CD4-positive, alpha-beta T cell treated with Interleukin-6 for 4 hours (primary cell): ENCODE data around the gene TPPP3.
A peak's percentile ranks its signal among the peaks of the same experiment; 100 is the strongest.

Experiments used
- DNase-seq: peaks from one replicate; pipeline ENCODE4 v3.0.0-alpha.2; 2020; ENCODE audit warnings: mixed read lengths

TPPP3 gene

DNA sequence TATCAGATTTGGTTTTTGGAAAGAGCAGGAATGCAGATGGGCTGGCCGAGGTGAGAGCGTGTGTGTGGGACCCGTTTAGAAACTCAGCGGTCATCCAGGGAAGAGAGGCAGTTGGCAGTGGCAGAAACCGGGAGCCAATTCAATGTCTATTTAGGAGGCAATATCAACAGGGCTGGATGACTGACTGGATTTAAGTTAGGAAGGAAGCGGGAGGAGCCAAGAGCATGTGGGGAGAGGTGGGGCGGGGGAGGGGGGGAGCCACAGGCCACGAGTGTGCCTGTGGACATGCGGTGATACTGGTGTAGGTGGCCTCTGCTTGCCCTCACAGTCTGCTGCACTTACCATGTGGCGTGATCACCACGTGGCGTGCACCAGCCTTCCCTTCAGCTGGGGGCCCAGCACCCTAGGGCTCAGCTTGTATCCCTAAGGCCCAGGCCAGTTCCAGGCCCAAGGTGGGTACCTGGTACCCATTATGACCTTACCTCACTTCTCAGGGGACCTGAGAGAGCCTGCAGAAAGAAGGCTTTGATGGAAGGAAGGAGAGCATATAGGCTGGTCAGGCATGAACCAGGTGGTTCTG is 10.8 kb upstream of the TPPP3 start:
- no peak for DNase-seq

DNA sequence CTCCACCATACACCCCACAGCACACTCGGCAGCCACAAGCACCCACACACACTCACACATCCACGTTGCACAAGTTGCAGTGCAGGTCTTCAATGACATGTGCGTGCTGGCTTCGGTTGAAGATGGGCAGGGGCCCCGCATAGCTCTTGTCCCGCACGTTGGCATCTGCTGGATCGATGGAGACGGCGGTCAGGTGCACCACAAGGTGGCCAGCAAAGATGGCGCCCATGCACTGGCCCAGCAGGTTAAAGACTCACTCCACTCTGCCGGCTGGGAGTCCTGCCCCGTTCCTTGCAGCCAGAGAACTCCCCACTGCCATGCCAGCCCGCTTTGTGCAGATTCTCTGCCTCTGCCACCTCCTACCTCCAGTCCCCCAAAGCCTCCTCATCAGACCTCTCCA is 7.6 kb upstream of the TPPP3 start:
- DNase-seq: no peak

DNA sequence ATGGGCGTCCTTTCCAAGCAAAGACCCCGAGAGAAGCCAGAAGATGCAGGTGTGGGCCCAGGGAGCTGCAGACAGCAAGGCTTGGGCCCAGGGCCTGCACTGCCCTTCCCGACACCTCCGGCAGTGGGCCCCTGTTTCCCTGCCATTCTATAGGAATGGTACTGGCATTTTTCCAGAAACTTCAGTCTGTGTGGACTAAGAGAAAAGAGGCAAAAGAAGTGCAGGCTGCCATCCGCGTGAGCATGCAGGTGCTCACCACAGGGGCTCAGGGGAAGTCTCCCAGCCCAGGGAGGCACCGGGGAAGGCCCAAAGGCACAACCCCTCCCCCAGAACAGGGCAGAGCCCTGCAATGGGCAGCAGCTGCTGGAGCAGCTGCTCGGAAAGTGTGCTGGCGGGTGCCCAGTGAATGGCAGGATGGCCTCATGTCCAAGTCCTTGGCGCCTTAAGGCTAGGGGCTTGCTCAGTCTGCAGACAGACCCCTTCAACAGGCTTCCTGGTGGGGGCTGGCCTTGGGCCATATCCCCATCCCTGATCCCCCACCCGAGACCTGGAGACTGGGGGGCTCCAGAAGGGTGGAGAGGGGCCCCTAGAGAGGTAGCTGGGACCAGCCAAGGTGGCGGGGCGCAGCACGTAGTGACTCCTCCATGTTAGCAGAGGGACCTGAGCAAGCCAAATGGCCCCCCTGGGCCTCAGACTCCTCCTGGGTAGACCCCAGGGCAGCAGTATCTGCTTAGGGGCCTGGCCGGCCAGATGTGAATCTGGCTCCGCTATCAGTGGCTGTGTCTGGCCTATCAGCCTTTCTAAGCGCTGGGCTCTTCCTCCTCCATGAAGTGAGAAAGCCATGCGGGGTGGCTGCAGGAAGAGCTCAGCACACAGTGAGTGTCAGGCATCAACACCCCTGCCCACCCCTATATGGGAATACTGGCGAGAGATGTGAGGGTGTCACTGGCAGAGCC is 6.7 kb upstream of the TPPP3 start:
- no peak for DNase-seq

DNA sequence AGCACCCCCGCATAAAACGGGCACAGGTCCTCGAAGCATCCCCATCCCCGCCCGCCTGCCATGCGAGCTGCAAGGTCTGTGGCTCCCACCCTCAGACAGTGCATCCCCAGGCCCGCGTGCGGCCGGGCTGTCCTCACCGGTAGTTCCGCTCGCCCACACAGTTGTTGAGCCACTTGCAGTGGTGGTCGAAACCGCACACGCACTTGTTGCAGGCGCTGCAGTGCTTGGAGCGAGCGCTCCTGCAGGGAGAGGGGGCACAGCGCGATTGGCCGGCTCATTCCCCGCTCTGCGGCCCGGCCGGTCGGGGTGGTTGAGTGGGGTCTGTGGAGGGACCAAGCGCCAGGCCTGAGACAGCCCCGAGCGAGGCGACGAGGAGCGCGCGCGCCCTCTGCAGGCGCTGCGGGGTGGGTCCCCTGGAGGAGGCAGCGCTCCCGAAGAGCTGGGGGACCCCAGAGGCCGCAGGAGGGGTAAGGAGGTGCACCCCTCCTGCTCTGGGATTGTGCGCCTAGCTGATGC is 6.0 kb upstream of the TPPP3 start:
- DNase-seq: peak; percentile 49

- no peak for DNase-seq
These were observed 5.4 kb upstream of the TPPP3 start for GRCh38 chr16:67398546-67399217.

DNA sequence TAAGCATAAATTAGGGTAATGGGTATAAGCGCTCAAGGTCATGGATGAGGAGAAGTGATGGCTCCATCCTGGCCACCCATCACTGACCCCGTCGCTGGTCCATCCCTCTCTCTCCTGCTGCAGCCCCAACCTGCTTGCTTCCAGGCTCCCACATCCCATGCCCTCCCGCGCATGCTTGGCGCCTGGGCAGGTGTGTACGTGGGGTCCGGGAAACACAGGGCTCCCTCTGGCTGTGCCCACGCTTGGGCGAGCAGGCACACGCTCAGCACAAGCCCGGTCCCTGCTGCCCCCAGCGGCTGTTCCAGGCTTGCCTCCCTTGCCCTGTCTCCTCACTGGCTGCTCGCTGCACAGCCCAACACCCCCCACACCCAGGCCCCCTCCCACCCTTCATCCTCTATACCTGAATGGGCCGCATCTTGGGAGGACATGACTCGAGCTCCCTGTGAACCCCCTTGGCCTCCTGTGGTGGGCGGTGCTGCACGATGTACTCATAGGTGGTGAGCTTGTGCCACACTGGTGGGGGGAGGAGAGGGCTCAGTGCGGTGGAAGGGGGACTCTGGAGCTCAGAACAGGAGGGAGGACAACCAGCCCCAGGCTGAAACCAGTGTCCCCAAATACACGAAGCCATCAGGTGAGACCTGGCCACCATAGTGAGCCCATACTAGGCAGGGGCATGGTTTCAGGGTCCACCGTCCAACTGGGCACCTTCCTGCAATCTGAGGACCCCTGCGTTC is 4.7 kb upstream of the TPPP3 start:
- no peak for DNase-seq

DNA sequence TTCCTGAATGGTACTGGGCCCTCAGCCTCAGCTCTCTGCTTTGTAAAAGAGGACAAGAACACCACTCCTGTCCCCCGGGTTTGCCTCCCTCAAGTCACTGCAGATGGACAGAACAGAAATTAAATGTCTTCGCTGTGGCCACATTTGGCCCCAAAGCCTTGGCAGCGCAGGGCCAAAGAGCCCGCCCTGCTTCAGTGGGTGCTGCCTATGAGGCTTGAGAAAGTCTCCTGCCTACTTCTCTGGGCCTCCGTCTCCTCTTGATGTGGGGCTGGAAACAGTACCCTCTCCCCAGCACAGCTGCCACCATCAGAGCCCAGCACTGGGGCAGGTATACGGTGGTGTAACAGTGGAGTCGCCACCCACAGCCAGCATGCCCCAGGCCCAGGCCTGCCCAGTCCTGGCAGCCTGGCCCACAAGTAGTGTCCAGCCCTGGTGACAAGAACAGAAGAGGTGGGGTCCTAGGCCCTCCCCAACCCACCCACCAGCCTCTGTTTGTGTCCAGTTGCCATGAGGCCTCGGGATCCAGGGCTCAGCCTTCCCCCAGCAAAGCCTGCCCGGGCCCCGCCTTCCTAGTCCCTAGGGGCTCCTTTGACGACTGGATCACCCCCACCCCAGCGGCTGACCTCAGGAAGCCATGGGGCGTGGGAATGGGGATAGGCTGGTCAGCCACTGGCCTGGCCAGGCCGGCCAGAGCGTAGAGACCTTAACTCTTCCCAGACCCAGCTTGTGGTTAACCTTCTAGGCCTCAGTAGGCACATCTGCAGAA is 3.9 kb upstream of the TPPP3 start:
- no peak for DNase-seq

- DNase-seq: no peak
These were observed 3.1 kb upstream of the TPPP3 start for GRCh38 chr16:67396159-67397035.

- no peak for DNase-seq
These were observed 2.3 kb upstream of the TPPP3 start for GRCh38 chr16:67395458-67396158.

- DNase-seq: no peak
These were observed 1.8 kb upstream of the TPPP3 start for GRCh38 chr16:67395105-67395457.

- no peak for DNase-seq
These were observed 1.1 kb upstream of the TPPP3 start for GRCh38 chr16:67394155-67395104.

DNA sequence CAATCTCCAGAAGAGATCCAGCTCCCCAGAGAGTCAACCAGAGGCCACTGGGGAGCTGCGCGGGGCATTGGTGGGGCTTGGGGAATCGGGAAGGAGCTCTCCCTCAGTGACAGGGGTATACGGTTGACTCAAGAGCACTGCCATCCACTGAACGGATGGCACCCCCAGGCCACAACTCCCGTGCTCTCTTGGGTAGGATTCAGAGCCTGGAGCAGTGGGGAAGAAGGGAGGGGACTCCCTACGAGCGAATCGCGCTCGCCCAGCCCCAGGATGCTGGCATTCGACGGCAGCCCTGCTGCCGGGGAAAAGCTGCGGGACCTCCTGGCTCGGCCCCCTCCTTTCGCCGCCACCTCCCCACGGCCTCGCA is 473 bp upstream of the TPPP3 start:
- no peak for DNase-seq

- DNase-seq: no peak
These were observed 818 bp downstream of the TPPP3 start for GRCh38 chr16:67392301-67393059.

DNA sequence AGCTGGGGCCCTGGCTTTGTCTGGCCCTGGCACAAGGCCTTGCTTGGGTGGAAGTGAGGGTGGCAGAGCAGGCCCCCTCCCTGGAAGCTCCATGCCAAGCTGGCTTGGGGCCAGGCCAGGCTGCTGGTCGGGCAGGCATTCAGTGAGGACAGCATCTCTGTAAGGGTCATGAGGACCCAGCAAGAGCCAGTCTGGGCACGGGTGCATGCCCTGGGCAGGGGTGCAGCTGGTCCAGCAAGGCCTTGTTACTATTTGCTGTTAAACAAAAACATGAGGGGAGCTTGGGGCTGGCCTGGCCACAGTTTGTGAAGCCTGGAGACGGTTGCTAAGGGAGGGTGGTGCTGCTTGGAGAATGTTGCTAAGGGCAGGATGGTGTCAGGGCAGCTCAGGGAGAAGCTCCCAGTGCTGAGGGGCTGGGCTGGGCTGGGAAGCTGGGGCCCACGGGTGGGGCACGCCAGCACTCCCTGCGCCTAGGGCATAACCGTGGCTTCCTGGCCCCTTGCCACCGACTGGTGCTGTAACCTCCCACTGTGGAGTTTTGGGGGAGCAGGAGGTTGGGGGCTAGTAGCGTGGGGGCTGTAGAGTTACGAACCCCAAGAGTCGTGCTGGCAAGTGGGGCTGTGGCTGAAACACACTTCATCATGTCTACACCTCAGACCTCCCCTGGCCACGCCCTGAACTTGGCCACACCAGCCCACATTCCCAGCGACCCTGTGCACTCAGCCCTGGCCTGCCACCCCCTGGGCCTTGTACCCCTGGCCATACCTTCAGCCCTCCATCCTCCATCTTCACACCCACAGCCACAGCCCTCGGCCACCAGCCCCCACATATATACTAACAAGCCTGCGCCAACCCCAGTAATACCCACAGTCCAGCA is 1.6 kb downstream of the TPPP3 start:
- DNase-seq: no peak

DNA sequence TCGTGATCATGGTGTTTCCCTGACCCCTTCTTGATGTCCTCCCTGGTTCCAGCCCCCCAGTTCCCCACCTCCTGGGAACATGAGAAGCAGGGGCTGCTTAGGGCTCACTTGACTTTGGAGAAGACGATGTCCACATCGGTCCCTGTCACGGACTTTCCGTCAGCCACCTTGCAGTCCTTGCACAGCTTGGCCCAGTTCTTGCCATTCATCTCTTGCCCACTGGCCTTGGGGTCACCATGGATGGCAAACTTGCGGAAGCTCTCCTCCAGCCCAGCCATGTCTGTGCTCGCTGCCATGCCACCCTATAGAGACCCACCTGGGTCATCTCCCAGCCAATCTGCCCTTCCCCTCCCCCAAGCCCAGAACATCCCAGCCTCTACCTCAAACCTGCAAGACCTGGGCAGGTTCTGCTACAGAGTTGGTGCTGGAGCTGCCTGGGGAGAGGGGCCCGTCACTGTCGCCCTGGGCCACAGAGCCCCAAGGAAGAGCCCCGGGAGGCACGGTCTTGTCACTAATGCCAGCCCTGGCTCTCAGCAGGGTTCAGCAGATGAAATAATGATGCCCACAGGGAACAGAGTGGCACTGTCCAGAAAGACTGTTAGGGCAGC is 2.4 kb downstream of the TPPP3 start:
- DNase-seq: no peak

GRCh38 chr16:67389911-67390815 is 3.1 kb downstream of the TPPP3 start:
- no peak for DNase-seq
